K562 treated with DMSO at 1 percent for 24 hours (cell line): ENCODE measurements around the gene CAPN7. TPM values are rescaled to one million over a fixed set of nuclear protein-coding genes. Genes with fewer than 3 reads are reported as not detected.

Experiments used
- total RNA-seq: library from RNA; unstranded; fragments of 300-600 nt; gene quantifications from 2 replicates; pipeline ENCODE4 v1.2.3, GENCODE V29; 2022; ENCODE audit warnings: low read depth; ENCODE audit not compliant: insufficient read depth

The CAPN7 gene
- total RNA-seq, result 45.6 and 47.8 TPM in 2 replicates

DNA sequence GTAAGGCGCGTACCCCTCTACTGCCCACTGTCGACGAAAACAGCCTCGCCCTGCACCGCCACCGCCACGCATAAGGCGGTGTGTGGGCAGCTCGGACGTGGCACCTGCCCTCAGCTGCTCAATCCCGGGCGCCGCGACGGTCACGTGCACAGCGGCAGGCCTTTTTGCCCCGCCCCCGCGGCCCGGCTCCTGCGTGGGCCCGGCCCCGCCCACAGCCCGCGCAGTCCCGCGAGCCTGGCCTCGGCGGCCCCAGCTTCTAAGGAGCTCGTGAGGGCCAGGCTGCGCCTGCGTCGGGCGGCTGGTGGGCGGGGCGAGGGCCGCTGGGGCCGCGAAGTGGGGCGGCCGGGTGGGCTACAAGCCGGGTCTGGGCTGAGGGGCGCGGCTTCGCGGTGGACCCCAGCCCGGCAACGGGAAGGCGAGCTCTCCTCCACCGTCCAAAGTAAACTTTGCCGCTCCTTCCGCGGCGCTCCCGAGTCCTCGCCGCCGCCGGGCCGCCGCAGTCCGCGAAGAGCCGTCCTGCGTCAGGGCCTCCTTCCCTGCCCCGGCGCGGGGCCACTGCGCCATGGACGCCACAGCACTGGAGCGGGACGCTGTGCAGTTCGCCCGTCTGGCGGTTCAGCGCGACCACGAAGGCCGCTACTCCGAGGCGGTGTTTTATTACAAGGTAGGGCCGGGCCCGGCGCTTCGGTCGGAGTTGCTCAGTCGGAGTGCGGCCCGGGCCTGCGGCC is at the start of gene CAPN7:
TSS of gene CAPN7 (plus strand) at position 313 of the 728 bp plus-strand sequence. CDS start at position 563, 250 bp downstream.

Other genes starting within 250 kb of the CAPN7 start
- 40.2 and 46.4 TPM in 2 replicates for gene MRPS25, start 140.9 kb upstream of the CAPN7 start, total RNA-seq
- gene RBSN, start 107.1 kb upstream of the CAPN7 start, total RNA-seq, result 10.1 and 12.3 TPM in 2 replicates
- 16.8 and 22.3 TPM in 2 replicates for gene SH3BP5, start 126.3 kb downstream of the CAPN7 start, total RNA-seq
- 13.0 and 13.5 TPM in 2 replicates for gene METTL6, start 221.3 kb downstream of the CAPN7 start, total RNA-seq
- 14.9 and 18.7 TPM in 2 replicates for gene EAF1, start 221.4 kb downstream of the CAPN7 start, total RNA-seq